GM13977 (cell line): Measurements from ENCODE around the gene TEPSIN.

ENCODE experiments used
- DNase-seq: peaks from one replicate; pipeline ENCODE4 v3.0.0; 2012; ENCODE audit warnings: low spot score
- CTCF ChIP-seq: IDR thresholded peaks from 2 replicates; pipeline ENCODE4 v1.5.1; 2012; ENCODE audit warnings: mild to moderate bottlenecking, control low read depth; ENCODE audit not compliant: insufficient read depth; ENCODE audit errors: extremely low read depth, missing control alignments
- in situ Hi-C: fragments of 300-500 bp; cut with MboI; formaldehyde crosslinking; loops from one replicate; pipeline ENCODE4 v1.12.0; 2022; ENCODE audit warnings: low sequenced_read_pairs, low pct_unique_long_range_greater_than_20kb, mixed read lengths, inconsistent platforms; ENCODE audit not compliant: unreplicated experiment

Gene TEPSIN

GRCh38 chr17:81282876-81283275, 44.0 kb upstream of the TEPSIN start:
- TF ChIP-seq CTCF = no peak
- in situ Hi-C loops = no loop called here
- no peak for DNase-seq

GRCh38 chr17:81282141-81282540, 43.3 kb upstream of the TEPSIN start:
- in situ Hi-C loops = no loop called here
- no peak for DNase-seq

GRCh38 chr17:81280571-81280970, 41.7 kb upstream of the TEPSIN start:
- no peak for TF ChIP-seq CTCF
- in situ Hi-C loops = no loop called here
- DNase-seq = no peak

More at GRCh38 chr17:81282141-81282540, 43.3 kb upstream of the TEPSIN start:
- no peak for TF ChIP-seq CTCF

- no peak for DNase-seq
- in situ Hi-C loops = no loop called here
- no peak for TF ChIP-seq CTCF
Observed at GRCh38 chr17:81279278-81280275, 40.7 kb upstream of the TEPSIN start.

- no peak for TF ChIP-seq CTCF
- no peak for DNase-seq
- in situ Hi-C loops = no loop called here
Observed at GRCh38 chr17:81278831-81279230, 40.0 kb upstream of the TEPSIN start.

- in situ Hi-C loops = no loop called here
- no peak for TF ChIP-seq CTCF
- DNase-seq = no peak
Observed at GRCh38 chr17:81277946-81278693, 39.3 kb upstream of the TEPSIN start.
